ENCODE results near the gene SMARCD1. TPM values are rescaled to one million over a fixed set of nuclear protein-coding genes. Genes with fewer than 3 reads are reported as not detected.
A peak's percentile ranks its signal among the peaks of the same experiment; 100 is the strongest.

SMARCD1 gene
- total and polyA plus RNA-seq, 9 of the 15 experiments (the other 6 are each of a cell fraction or from before 2014, with no cell fraction given) = 0.86 to 91.7 (median 48.0) TPM

DNA sequence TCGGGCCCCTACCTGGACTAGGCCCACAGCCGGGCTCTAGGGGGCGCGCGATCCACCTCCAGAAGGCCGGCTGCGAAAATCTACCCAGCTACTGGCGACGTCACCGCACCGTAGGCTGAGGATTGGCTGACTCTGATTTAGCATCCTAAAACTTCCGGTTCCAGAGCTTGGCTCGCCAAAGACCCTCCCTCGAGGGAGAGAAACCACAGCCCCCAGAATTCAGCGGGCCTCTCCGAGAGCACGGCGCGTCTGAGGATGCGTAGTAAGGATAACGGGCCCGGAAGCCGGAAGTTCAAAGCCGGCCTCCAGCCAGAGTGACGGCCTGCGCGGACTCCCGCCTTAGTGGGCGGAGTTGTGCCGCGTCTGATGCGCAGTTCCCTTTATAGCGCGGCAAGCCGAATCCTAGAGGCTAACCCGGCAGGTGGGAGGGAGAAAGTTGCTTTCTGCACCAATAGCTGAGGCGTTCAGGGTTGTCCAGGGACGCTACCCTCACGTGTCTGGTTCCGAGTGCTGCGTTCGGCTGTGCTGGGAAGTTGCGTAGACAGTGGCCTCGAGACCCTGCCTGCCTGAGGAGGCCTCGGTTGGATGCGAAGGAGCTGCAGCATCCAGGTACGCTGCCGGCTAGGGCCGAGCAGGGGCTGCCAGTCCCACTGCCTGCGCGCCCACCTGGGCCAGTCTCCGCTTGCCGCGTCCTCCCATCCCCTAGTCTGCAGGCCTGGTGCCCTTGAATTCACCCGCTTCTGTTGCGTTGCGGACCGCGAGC, 26.7 kb downstream of the SMARCD1 start, which contains the start of gene COX14 (continued):
- TF ChIP-seq, protein P1, sequence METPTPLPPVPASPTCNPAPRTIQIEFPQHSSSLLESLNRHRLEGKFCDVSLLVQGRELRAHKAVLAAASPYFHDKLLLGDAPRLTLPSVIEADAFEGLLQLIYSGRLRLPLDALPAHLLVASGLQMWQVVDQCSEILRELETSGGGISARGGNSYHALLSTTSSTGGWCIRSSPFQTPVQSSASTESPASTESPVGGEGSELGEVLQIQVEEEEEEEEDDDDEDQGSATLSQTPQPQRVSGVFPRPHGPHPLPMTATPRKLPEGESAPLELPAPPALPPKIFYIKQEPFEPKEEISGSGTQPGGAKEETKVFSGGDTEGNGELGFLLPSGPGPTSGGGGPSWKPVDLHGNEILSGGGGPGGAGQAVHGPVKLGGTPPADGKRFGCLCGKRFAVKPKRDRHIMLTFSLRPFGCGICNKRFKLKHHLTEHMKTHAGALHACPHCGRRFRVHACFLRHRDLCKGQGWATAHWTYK (CRISPR knock-in tag; IDR thresholded peaks at IDR 0.05) = 0 out of 2 replicates have a peak, but pooled peaks have one; percentile 49
- peak; percentile 86 for TF ChIP-seq SUPT5H (IDR thresholded peaks at IDR 0.05)
- TF ChIP-seq, protein P2, sequence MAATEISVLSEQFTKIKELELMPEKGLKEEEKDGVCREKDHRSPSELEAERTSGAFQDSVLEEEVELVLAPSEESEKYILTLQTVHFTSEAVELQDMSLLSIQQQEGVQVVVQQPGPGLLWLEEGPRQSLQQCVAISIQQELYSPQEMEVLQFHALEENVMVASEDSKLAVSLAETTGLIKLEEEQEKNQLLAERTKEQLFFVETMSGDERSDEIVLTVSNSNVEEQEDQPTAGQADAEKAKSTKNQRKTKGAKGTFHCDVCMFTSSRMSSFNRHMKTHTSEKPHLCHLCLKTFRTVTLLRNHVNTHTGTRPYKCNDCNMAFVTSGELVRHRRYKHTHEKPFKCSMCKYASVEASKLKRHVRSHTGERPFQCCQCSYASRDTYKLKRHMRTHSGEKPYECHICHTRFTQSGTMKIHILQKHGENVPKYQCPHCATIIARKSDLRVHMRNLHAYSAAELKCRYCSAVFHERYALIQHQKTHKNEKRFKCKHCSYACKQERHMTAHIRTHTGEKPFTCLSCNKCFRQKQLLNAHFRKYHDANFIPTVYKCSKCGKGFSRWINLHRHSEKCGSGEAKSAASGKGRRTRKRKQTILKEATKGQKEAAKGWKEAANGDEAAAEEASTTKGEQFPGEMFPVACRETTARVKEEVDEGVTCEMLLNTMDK (IDR thresholded peaks at IDR 0.05; ENCODE audit: borderline replicate concordance, insufficient read depth, low read depth, low read length, poor library complexity, severe bottlenecking) = peak; percentile 91
- TF ChIP-seq SP2 (IDR thresholded peaks at IDR 0.05; ENCODE audit: extremely low read depth, low read depth, low read length, poor library complexity, severe bottlenecking) = peak; percentile 59
- no peak for TF ChIP-seq NCOA1 (IDR thresholded peaks at IDR 0.05; ENCODE audit: low read depth)
- TF ChIP-seq FUS (optimal IDR thresholded peaks at IDR 0.05; ENCODE audit: low read depth, low read length) = no peak
- TF ChIP-seq FOXK1 (CRISPR knock-in tag; IDR thresholded peaks at IDR 0.05; ENCODE audit: borderline replicate concordance) = no peak
- TF ChIP-seq, protein P3, sequence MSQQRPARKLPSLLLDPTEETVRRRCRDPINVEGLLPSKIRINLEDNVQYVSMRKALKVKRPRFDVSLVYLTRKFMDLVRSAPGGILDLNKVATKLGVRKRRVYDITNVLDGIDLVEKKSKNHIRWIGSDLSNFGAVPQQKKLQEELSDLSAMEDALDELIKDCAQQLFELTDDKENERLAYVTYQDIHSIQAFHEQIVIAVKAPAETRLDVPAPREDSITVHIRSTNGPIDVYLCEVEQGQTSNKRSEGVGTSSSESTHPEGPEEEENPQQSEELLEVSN (IDR thresholded peaks at IDR 0.05; ENCODE audit: borderline replicate concordance in 1 of 2, extremely low read depth in 1 of 2, insufficient read depth in 1 of 2, insufficient read length in 1 of 2, low read depth in 1 of 2, low read length in 1 of 2, poor library complexity in 1 of 2, severe bottlenecking in 1 of 2) = peak; percentile 82 to 89
- peak; percentile 31; the same call in 1 of the 2 replicates for TF ChIP-seq ZBTB17 (CRISPR knock-in tag; IDR thresholded peaks at IDR 0.05)
- peak; percentile 19; the same call in 1 of the 2 replicates for TF ChIP-seq DPF2 (IDR thresholded peaks at IDR 0.05)
- TF ChIP-seq ZKSCAN1 (IDR thresholded peaks at IDR 0.05; ENCODE audit: low read depth, low read length) = no peak
- TF ChIP-seq KAT7 (CRISPR knock-in tag; IDR thresholded peaks at IDR 0.05; ENCODE audit: borderline replicate concordance) = no peak
- 0 out of 2 replicates have a peak, but pooled peaks have one; percentile 26 for TF ChIP-seq ETV5 (CRISPR knock-in tag; IDR thresholded peaks at IDR 0.05; ENCODE audit: low read depth)
- no peak for TF ChIP-seq JUNB (CRISPR knock-in tag; conservative IDR thresholded peaks at IDR 0.05)
- TF ChIP-seq, protein P4, sequence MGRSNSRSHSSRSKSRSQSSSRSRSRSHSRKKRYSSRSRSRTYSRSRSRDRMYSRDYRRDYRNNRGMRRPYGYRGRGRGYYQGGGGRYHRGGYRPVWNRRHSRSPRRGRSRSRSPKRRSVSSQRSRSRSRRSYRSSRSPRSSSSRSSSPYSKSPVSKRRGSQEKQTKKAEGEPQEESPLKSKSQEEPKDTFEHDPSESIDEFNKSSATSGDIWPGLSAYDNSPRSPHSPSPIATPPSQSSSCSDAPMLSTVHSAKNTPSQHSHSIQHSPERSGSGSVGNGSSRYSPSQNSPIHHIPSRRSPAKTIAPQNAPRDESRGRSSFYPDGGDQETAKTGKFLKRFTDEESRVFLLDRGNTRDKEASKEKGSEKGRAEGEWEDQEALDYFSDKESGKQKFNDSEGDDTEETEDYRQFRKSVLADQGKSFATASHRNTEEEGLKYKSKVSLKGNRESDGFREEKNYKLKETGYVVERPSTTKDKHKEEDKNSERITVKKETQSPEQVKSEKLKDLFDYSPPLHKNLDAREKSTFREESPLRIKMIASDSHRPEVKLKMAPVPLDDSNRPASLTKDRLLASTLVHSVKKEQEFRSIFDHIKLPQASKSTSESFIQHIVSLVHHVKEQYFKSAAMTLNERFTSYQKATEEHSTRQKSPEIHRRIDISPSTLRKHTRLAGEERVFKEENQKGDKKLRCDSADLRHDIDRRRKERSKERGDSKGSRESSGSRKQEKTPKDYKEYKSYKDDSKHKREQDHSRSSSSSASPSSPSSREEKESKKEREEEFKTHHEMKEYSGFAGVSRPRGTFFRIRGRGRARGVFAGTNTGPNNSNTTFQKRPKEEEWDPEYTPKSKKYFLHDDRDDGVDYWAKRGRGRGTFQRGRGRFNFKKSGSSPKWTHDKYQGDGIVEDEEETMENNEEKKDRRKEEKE (IDR thresholded peaks at IDR 0.05; ENCODE audit: borderline replicate concordance in 1 of 2, control insufficient read depth in 1 of 2, low read depth in 2 of 2, low read length in 1 of 2) = no peak
- TF ChIP-seq ZNF184 (CRISPR knock-in tag; IDR thresholded peaks at IDR 0.05) = no peak
- no peak for TF ChIP-seq ZNF408 (CRISPR knock-in tag; IDR thresholded peaks at IDR 0.05; ENCODE audit: low read depth)
- TF ChIP-seq, protein P5, sequence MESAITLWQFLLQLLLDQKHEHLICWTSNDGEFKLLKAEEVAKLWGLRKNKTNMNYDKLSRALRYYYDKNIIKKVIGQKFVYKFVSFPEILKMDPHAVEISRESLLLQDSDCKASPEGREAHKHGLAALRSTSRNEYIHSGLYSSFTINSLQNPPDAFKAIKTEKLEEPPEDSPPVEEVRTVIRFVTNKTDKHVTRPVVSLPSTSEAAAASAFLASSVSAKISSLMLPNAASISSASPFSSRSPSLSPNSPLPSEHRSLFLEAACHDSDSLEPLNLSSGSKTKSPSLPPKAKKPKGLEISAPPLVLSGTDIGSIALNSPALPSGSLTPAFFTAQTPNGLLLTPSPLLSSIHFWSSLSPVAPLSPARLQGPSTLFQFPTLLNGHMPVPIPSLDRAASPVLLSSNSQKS (CRISPR knock-in tag; IDR thresholded peaks at IDR 0.05) = no peak

All from K562 (cell line).